GM12878 (cell line): ENCODE data around the gene CHCHD3. TPM values are rescaled to one million over a fixed set of nuclear protein-coding genes. Genes with fewer than 3 reads are reported as not detected.

Experiments
- ATAC-seq: fragments of 200-7000 bp; cut with Tn5 transposase; 3 replicates; pipeline ENCODE4 v1.9.1; 2020; ENCODE audit warnings: mild to moderate bottlenecking, moderate library complexity
- BruUV-seq: library from RNA; stranded (reverse); fragments of 400-500 nt; replicated peaks from 2 replicates; lab custom pipeline; 2021; lab: Mats Ljungman, UMichigan
- CTCF ChIA-PET: fragments of 300-600 bp; sonication (Branson Sonifier 250); formaldehyde crosslinking; extraction: SDS; loops from one replicate; lab custom pipeline; 2021; ENCODE audit warnings: inconsistent platforms; lab: Yijun Ruan, JAX
- POLR2A ChIA-PET: fragments of 350-600 bp; formaldehyde crosslinking; extraction: SDS; loops from one replicate; lab custom pipeline; 2021; ENCODE audit warnings: inconsistent platforms; lab: Charles Lee
- RAD21 ChIA-PET: fragments of 300-600 bp; sonication (Branson Sonifier 250); formaldehyde crosslinking; loops from one replicate; lab custom pipeline; 2023; ENCODE audit warnings: antibody characterized with exemption; ENCODE audit not compliant: unreplicated experiment; lab: Charles Lee
- SMC1A ChIA-PET: fragments of 300-600 bp; sonication (Branson Sonifier 250); formaldehyde crosslinking; loops from one replicate; lab custom pipeline; 2023; ENCODE audit not compliant: unreplicated experiment, uncharacterized antibody; lab: Charles Lee
- DNase-seq: peaks from one replicate; pipeline ENCODE4 v3.0.0-alpha.2; 2011; ENCODE audit warnings: low read depth, low spot score
- FAIRE-seq: peaks from 3 replicates; lab custom pipeline; 2011; peaks lifted over from hg19 to GRCh38; lab: Jason Lieb, UNC
- H2AFZ ChIP-seq: 2 replicates; pipeline ENCODE4 v1.6.0; 2011; ENCODE audit warnings: low read depth, low read length, control low read depth; ENCODE audit not compliant: control insufficient read depth
- H3K27ac ChIP-seq: 2 replicates; pipeline ENCODE4 v1.5.1; 2011; ENCODE audit warnings: control low read depth; ENCODE audit not compliant: control insufficient read depth, insufficient read depth
- H3K27me3 ChIP-seq, 2 experiments: replicated peaks in 1 of 2; 2 replicates each; pipeline versions ENCODE4 v1.6.0 to v1.6.1; 2011; ENCODE audit warnings: low read length in 1 of 2; ENCODE audit not compliant: control insufficient read depth in 2 of 2, insufficient read depth in 2 of 2
- H3K36me3 ChIP-seq, 2 experiments: 2 replicates each; pipeline ENCODE4 v1.5.1; 2011; ENCODE audit warnings: low read length in 1 of 2; ENCODE audit not compliant: control insufficient read depth in 2 of 2, insufficient read depth in 2 of 2
- H3K4me1 ChIP-seq: 2 replicates; pipeline ENCODE4 v1.6.1; 2011; ENCODE audit warnings: mild to moderate bottlenecking, low read length, moderate library complexity, mixed read lengths; ENCODE audit not compliant: control insufficient read depth, insufficient read depth
- H3K4me2 ChIP-seq: 2 replicates; pipeline ENCODE4 v1.6.0; 2011; ENCODE audit warnings: control low read depth; ENCODE audit not compliant: control insufficient read depth, insufficient read depth
- H3K4me3 ChIP-seq: fragments of 200-600 bp; sonication (generic); 2 replicates; pipeline ENCODE4 v1.5.1; 2016
- H3K79me2 ChIP-seq: 2 replicates; pipeline ENCODE4 v1.6.0; 2011; ENCODE audit warnings: low read length; ENCODE audit not compliant: control insufficient read depth, insufficient read depth
- H3K9ac ChIP-seq: 2 replicates; pipeline ENCODE4 v1.8.0; 2011; ENCODE audit warnings: low read length, control low read depth, mixed read lengths; ENCODE audit not compliant: control insufficient read depth, insufficient read depth
- H3K9me3 ChIP-seq: replicated peaks from 3 replicates; pipeline ENCODE4 v1.5.1; 2011; ENCODE audit warnings: mild to moderate bottlenecking, low read length; ENCODE audit not compliant: control insufficient read depth, insufficient read depth
- H4K20me1 ChIP-seq: 2 replicates; pipeline ENCODE4 v1.6.0; 2011; ENCODE audit not compliant: control insufficient read depth, insufficient read depth
- BCL11A ChIP-seq: IDR thresholded peaks from 2 replicates; pipeline ENCODE4 v1.6.1; 2011; ENCODE audit warnings: low read depth, low read length
- CBFB ChIP-seq: IDR thresholded peaks from 2 replicates; pipeline ENCODE4 v1.6.1; 2016; ENCODE audit warnings: antibody characterized with exemption, low read depth
- CHD2 ChIP-seq: IDR thresholded peaks from 2 replicates; pipeline ENCODE4 v1.6.1; 2011; ENCODE audit warnings: low read depth, low read length, improper control_type of control experiment, borderline replicate concordance
- ESRRA ChIP-seq: IDR thresholded peaks from 2 replicates; pipeline ENCODE4 v1.6.1; 2012; ENCODE audit warnings: mild to moderate bottlenecking, low read length, improper control_type of control experiment
- GABPA ChIP-seq: IDR thresholded peaks from 2 replicates; pipeline ENCODE4 v1.6.1; 2014; ENCODE audit warnings: antibody characterized with exemption, low read depth, mild to moderate bottlenecking, inconsistent platforms
- KDM1A ChIP-seq: fragments of 200-600 bp; sonication (generic); IDR thresholded peaks from 2 replicates; pipeline ENCODE4 v1.6.1; 2016; ENCODE audit warnings: borderline replicate concordance
- MYB ChIP-seq: fragments of 150-350 bp; IDR thresholded peaks from 2 replicates; pipeline ENCODE4 v1.6.1; 2014; ENCODE audit warnings: mild to moderate bottlenecking, low read depth, low read length, borderline replicate concordance
- NFYB ChIP-seq: IDR thresholded peaks from 2 replicates; pipeline ENCODE4 v1.6.1; 2011; ENCODE audit warnings: low read depth, mild to moderate bottlenecking, low read length, improper control_type of control experiment, moderate library complexity; ENCODE audit not compliant: insufficient read depth
- NR2C1 ChIP-seq: fragments of 450-650 bp; IDR thresholded peaks from 2 replicates; pipeline ENCODE4 v1.6.1; 2017; ENCODE audit warnings: antibody characterized with exemption, mild to moderate bottlenecking, moderate library complexity
- POLR2AphosphoS2 ChIP-seq: IDR thresholded peaks from 2 replicates; pipeline ENCODE4 v1.6.1; 2011; ENCODE audit warnings: low read depth, mild to moderate bottlenecking, low read length, improper control_type of control experiment, moderate library complexity
- TCF3 ChIP-seq: IDR thresholded peaks from 2 replicates; pipeline ENCODE4 v1.6.1; 2012; ENCODE audit warnings: low read depth, mild to moderate bottlenecking, low read length, borderline replicate concordance; ENCODE audit not compliant: insufficient read depth
- WRNIP1 ChIP-seq: IDR thresholded peaks from 2 replicates; pipeline ENCODE4 v1.6.1; 2011; ENCODE audit warnings: low read depth, low read length, improper control_type of control experiment, borderline replicate concordance
- ZNF384 ChIP-seq: IDR thresholded peaks from 2 replicates; pipeline ENCODE4 v1.6.1; 2012; ENCODE audit warnings: low read depth, mild to moderate bottlenecking, low read length, improper control_type of control experiment, borderline replicate concordance
- WGBS: methylation state at CpG from one replicate; pipeline ENCODE4 v1.1.6; 2016; ENCODE audit warnings: low lambda C conversion rate; ENCODE audit not compliant: insufficient replicate concordance, insufficient coverage; ENCODE audit errors: missing lambda C conversion rate; 5-methylcytosine and 5-hydroxymethylcytosine counted together
- in situ Hi-C: fragments of 300-500 bp; cut with MboI; formaldehyde crosslinking; loops from 9 replicates; pipeline ENCODE4 v1.14.3; 2018; ENCODE audit warnings: mixed read lengths
- intact Hi-C: fragments of 100-400 bp; cut with micrococcal nuclease; formaldehyde crosslinking; loops from one replicate; pipeline ENCODE4 v1.14.2; 2022; ENCODE audit not compliant: unreplicated experiment
- polyA plus RNA-seq, 11 experiments: library from polyadenylated mRNA; depleted of rRNA in 4 of 11; unstranded in 6 of 11; stranded (reverse) in 5 of 11; fragments of >200 nt; fragmentation: Nextera tagmentation in 4 of 11; fragmentation: Illumina TruSeq in 1 of 11; extraction: Ambion mirVana in 4 of 11; extraction: Trizol in 1 of 11; gene quantifications; 1 replicate in 1 of 11; 2 replicates in 10 of 11; pipeline versions ENCODE4 v1.2.1 to v1.2.3, GENCODE V29; 2011 to 2016; ENCODE audit warnings: inconsistent platforms in 2 of 11, missing spikeins in 2 of 11, low read depth in 1 of 11
- total RNA-seq, 4 experiments: library from RNA; depleted of rRNA in 3 of 4; stranded (reverse); fragments of >200 nt in 3 of 4; fragmentation: Illumina TruSeq in 1 of 4; extraction: Trizol in 1 of 4; gene quantifications; 2 replicates each; pipeline versions ENCODE4 v1.2.1 to v1.2.3, GENCODE V29; 2013 to 2021
- TF ChIP-seq, protein P1 (sequence below): fragments of 450-650 bp; IDR thresholded peaks from 2 replicates; pipeline ENCODE4 v1.6.1; 2016; ENCODE audit warnings: mild to moderate bottlenecking
- TF ChIP-seq, protein P2 (sequence below): fragments of 150-350 bp; IDR thresholded peaks from 2 replicates; pipeline ENCODE4 v1.6.1; 2014; ENCODE audit warnings: mild to moderate bottlenecking, low read depth, low read length
- TF ChIP-seq, protein P3 (sequence below): IDR thresholded peaks from 2 replicates; pipeline ENCODE4 v1.6.1; 2011; ENCODE audit warnings: mild to moderate bottlenecking, low read depth, low read length, moderate library complexity; ENCODE audit not compliant: insufficient replicate concordance

Gene CHCHD3
- total and polyA plus RNA-seq, 10 of the 15 experiments (the other 5 are each of a cell fraction or from before 2014, with no cell fraction given) = 38.3 to 178 (median 96.2) TPM

DNA sequence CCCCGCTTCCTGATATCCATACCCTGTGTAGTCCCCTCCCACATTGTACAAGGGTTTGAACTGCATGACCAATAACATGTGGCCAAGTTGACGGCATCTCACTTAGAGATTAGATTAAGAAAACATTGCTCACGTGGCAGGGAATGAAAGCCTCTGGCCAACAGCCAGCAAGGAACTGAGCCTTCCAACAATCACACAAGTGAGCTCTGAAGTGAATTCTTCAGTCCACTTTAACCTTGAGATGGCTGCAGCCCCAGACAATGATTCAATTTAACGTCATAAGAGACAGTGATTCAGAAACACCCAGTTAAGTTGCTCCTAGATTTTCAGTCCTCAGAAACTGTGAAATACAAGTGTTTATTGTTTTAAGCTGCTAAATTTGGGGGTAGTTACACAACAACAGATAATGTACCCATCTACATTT is 339.7 kb downstream of the CHCHD3 start:
- intact Hi-C loops = no loop called here
- ChIA-PET SMC1A (no interaction called here), RAD21 (no interaction called here), POLR2A (no interaction called here), CTCF (no interaction called here)
- FAIRE-seq (no peak), DNase-seq (no peak), ATAC-seq (no peak)
- Histone ChIP-seq H4K20me1 (no peaks in the 10 kb centered on the region), H3K4me2 (no peak overlapping the region), H3K36me3 (no peaks in the 10 kb centered on the region), H3K79me2 (no peaks in the 10 kb centered on the region), H3K9me3 (no peaks in the 10 kb centered on the region), H3K9ac (no peak overlapping the region), H2AFZ (no peak overlapping the region), H3K27ac (no peak overlapping the region), H3K27me3 (peaks cover 0 to 1% of the 10 kb centered on the region in 2 experiments; a peak in 3 of 4 replicates), H3K4me3 (no peak overlapping the region), H3K4me1 (no peaks in the 10 kb centered on the region)
- TF ChIP-seq GABPA = no peak
- no peak for TF ChIP-seq NFYB
- TF ChIP-seq CBFB = no peak
- no peak for TF ChIP-seq NR2C1
- TF ChIP-seq, protein P1, sequence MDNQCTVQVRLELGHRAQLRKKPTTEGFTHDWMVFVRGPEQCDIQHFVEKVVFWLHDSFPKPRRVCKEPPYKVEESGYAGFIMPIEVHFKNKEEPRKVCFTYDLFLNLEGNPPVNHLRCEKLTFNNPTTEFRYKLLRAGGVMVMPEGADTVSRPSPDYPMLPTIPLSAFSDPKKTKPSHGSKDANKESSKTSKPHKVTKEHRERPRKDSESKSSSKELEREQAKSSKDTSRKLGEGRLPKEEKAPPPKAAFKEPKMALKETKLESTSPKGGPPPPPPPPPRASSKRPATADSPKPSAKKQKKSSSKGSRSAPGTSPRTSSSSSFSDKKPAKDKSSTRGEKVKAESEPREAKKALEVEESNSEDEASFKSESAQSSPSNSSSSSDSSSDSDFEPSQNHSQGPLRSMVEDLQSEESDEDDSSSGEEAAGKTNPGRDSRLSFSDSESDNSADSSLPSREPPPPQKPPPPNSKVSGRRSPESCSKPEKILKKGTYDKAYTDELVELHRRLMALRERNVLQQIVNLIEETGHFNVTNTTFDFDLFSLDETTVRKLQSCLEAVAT = no peak
- TF ChIP-seq, protein P2, sequence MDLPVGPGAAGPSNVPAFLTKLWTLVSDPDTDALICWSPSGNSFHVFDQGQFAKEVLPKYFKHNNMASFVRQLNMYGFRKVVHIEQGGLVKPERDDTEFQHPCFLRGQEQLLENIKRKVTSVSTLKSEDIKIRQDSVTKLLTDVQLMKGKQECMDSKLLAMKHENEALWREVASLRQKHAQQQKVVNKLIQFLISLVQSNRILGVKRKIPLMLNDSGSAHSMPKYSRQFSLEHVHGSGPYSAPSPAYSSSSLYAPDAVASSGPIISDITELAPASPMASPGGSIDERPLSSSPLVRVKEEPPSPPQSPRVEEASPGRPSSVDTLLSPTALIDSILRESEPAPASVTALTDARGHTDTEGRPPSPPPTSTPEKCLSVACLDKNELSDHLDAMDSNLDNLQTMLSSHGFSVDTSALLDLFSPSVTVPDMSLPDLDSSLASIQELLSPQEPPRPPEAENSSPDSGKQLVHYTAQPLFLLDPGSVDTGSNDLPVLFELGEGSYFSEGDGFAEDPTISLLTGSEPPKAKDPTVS = no peak
- TF ChIP-seq, protein P3, sequence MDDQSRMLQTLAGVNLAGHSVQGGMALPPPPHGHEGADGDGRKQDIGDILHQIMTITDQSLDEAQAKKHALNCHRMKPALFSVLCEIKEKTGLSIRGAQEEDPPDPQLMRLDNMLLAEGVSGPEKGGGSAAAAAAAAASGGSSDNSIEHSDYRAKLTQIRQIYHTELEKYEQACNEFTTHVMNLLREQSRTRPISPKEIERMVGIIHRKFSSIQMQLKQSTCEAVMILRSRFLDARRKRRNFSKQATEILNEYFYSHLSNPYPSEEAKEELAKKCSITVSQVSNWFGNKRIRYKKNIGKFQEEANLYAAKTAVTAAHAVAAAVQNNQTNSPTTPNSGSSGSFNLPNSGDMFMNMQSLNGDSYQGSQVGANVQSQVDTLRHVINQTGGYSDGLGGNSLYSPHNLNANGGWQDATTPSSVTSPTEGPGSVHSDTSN = no peak
- no peak for TF ChIP-seq TCF3
- no peak for TF ChIP-seq ZNF384
- TF ChIP-seq BCL11A = no peak
- no peak for TF ChIP-seq WRNIP1
- TF ChIP-seq KDM1A = no peak
- no peak for TF ChIP-seq ESRRA
- TF ChIP-seq MYB = no peak
- TF ChIP-seq CHD2 = no peak
- no peak for TF ChIP-seq POLR2AphosphoS2
- no TSS peak for BruUV-seq
- in situ Hi-C loops = no loop called here
- WGBS = 16% methylated on average over 4 of the region's 4 CpGs
